Activated T-cell treated with anti-CD3 and anti-CD28 coated beads for 48 hours (primary cell): Measurements from ENCODE around the gene EDDM13.
"Not testable (repeated sequence)": the region's sequence is repeated elsewhere in the genome, so short reads cannot be mapped to it uniquely, and the experiment has no call there.

Experiments
- DNase-seq: peaks from one replicate; pipeline ENCODE4 v3.0.0-alpha.2; 2020; ENCODE audit warnings: low read depth

The EDDM13 gene

GRCh38 chr19:56272161-56272798, at the start of gene EDDM13:
TSS of gene EDDM13 (plus strand) at chr19:56272748. CDS start at chr19:56272835, 87 bp downstream.
- no peak for DNase-seq

- DNase-seq, result no peak
Measured at GRCh38 chr19:56222901-56223300, 49.6 kb upstream of the EDDM13 start.

GRCh38 chr19:56223481-56223880, 49.1 kb upstream of the EDDM13 start:
- DNase-seq, result no peak

GRCh38 chr19:56245121-56245740, 27.3 kb upstream of the EDDM13 start:
- DNase-seq, result no peak

- not testable (repeated sequence) for DNase-seq
Measured at GRCh38 chr19:56245764-56246163, 26.8 kb upstream of the EDDM13 start.

- not testable (repeated sequence) for DNase-seq
Measured at GRCh38 chr19:56248736-56249338, 23.7 kb upstream of the EDDM13 start.

- peak; percentile 74 for DNase-seq
Measured at GRCh38 chr19:56252699-56253422, 19.7 kb upstream of the EDDM13 start.

GRCh38 chr19:56253737-56254136, 18.8 kb upstream of the EDDM13 start:
- no peak for DNase-seq

GRCh38 chr19:56258272-56258671, 14.3 kb upstream of the EDDM13 start:
- DNase-seq, result no peak

- no peak for DNase-seq
Measured at GRCh38 chr19:56261145-56261544, 11.4 kb upstream of the EDDM13 start.

- DNase-seq, result not testable (repeated sequence)
Measured at GRCh38 chr19:56261932-56262331, 10.6 kb upstream of the EDDM13 start.

- no peak for DNase-seq
Measured at GRCh38 chr19:56263319-56263718, 9.2 kb upstream of the EDDM13 start.

- no peak for DNase-seq
Measured at GRCh38 chr19:56266051-56266450, 6.5 kb upstream of the EDDM13 start.

- no peak for DNase-seq
Measured at GRCh38 chr19:56269348-56269747, 3.2 kb upstream of the EDDM13 start.

GRCh38 chr19:56270676-56271075, 1.9 kb upstream of the EDDM13 start:
- no peak for DNase-seq

GRCh38 chr19:56271151-56271550, 1.4 kb upstream of the EDDM13 start:
- no peak for DNase-seq

GRCh38 chr19:56273563-56274117, 1.1 kb downstream of the EDDM13 start:
- no peak for DNase-seq

GRCh38 chr19:56282809-56283208, 10.3 kb downstream of the EDDM13 start:
- DNase-seq, result no peak

- DNase-seq, result no peak
Measured at GRCh38 chr19:56284746-56285145, 12.2 kb downstream of the EDDM13 start.

GRCh38 chr19:56290104-56290503, 17.6 kb downstream of the EDDM13 start:
- no peak for DNase-seq

- no peak for DNase-seq
Measured at GRCh38 chr19:56291867-56292266, 19.3 kb downstream of the EDDM13 start.

GRCh38 chr19:56294549-56294948, 22.0 kb downstream of the EDDM13 start:
- no peak for DNase-seq
